GM12874 (cell line): Measurements from ENCODE around the gene CPTP.

Experiments
- CTCF ChIP-seq: IDR thresholded peaks from 2 replicates; pipeline ENCODE4 v1.5.1; 2011; ENCODE audit warnings: low read depth, mild to moderate bottlenecking, control low read depth, low read length, moderate library complexity; ENCODE audit not compliant: insufficient read depth

Gene CPTP

GRCh38 chr1:1320666-1321448 lies 3.7 kb upstream of the CPTP start:
- TF ChIP-seq CTCF = no peak

DNA sequence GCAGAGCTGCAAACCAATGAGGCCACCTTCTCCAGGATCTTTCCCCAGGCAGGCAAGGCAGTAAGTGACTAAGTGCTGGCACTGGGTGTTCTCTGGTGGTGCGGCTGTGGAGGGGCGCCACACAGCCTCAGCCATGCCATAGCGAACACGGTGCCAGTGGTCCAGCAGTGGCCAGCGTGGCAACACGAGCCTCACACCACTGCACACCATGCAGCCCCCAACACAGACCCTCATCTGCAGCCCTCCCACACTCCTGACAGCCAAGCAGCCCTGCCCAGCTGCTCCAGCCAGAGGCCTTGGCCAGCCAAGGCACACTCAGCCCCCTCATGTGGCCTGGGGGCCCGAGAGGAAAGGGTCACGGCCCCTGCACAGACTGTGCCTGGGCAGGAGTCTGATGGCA lies 3.1 kb upstream of the CPTP start:
- no peak for TF ChIP-seq CTCF

GRCh38 chr1:1322418-1322817 lies 2.2 kb upstream of the CPTP start:
- no peak for TF ChIP-seq CTCF

DNA sequence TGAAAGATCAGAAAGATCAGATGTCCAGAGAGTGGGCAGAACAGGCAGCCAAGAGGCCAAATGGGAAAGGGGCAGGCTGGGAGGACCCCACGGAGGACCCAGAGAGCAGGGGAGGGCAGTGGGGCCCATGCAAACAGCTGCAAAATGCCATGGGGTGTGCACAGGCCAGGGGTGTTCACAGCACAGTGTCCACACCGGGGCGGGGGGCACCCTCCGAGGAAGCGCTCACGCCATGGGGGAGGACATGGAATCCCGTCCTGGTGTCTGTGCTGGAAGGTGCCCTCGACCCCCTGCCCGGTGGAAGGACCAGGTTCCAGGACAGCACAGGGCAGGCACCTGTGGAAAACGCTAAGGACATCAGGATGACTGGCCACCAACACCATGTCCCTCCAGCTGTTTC lies 1.6 kb upstream of the CPTP start:
- no peak for TF ChIP-seq CTCF

DNA sequence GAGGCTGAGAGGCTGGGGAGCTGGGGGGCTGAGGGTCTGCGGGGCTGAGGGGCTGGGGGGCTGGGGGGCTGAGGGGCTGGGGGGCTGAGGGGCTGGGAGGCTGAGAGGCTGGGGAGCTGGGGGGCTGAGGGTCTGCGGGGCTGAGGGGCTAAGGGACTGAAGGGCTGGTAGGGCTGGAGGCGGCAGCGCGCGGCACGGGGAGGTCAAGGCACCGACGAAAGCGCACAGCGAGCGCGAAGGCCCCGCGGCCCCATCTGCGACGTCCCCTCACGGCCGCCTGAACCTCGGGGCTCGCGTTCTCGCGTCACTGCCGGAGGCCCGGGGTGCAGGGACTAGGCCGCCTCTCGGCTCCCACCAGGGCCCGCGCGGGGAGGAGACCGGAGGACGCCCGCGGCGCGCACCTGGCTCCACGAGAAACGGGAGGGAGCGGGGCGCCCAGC lies 498 bp upstream of the CPTP start:
- no peak for TF ChIP-seq CTCF

GRCh38 chr1:1325288-1326074 lies 879 bp downstream of the CPTP start:
- TF ChIP-seq CTCF = no peak

- no peak for TF ChIP-seq CTCF
Measured at GRCh38 chr1:1326075-1326605, 1.5 kb downstream of the CPTP start.
